Endometrial microvascular endothelial cells (primary cell): ENCODE results near the gene CHCHD6. TPM values are rescaled to one million over a fixed set of nuclear protein-coding genes. Genes with fewer than 3 reads are reported as not detected.
"Not testable (repeated sequence)": the region's sequence is repeated elsewhere in the genome, so short reads cannot be mapped to it uniquely, and the experiment has no call there.

Experiments
- in situ Hi-C: cut with HindIII; loops from 2 replicates; pipeline ENCODE4 v1.10.0; 2017; ENCODE audit warnings: low sequenced_read_pairs, low pct_unique_long_range_greater_than_20kb; ENCODE audit errors: inconsistent ontology term
- total RNA-seq: library from RNA; depleted of rRNA; stranded (reverse); fragments of >200 nt; gene quantifications from one replicate; pipeline ENCODE4 v1.2.3, GENCODE V29; 2015; ENCODE audit errors: inconsistent ontology term

Gene CHCHD6
- total RNA-seq, 1 donor from 2014 or later, result 18.3 TPM

- in situ Hi-C loops, result no loop called here
These were observed 80.2 kb downstream of the CHCHD6 start for GRCh38 chr3:126784254-126784653.

GRCh38 chr3:126791320-126791719, 87.3 kb downstream of the CHCHD6 start:
- in situ Hi-C loops, result not testable (repeated sequence)

GRCh38 chr3:126792998-126793397, 89.0 kb downstream of the CHCHD6 start:
- in situ Hi-C loops, result no loop called here

- in situ Hi-C loops, result no loop called here
These were observed 93.5 kb downstream of the CHCHD6 start for GRCh38 chr3:126797563-126797962.

GRCh38 chr3:126798521-126798920, 94.5 kb downstream of the CHCHD6 start:
- in situ Hi-C loops, result no loop called here

GRCh38 chr3:126799099-126799498, 95.1 kb downstream of the CHCHD6 start:
- in situ Hi-C loops, result no loop called here

- in situ Hi-C loops, result not testable (repeated sequence)
These were observed 97.3 kb downstream of the CHCHD6 start for GRCh38 chr3:126801312-126801711.

GRCh38 chr3:126807795-126808194, 103.8 kb downstream of the CHCHD6 start:
- in situ Hi-C loops, result no loop called here

- in situ Hi-C loops, result no loop called here
These were observed 107.5 kb downstream of the CHCHD6 start for GRCh38 chr3:126811530-126811929.

- in situ Hi-C loops, result no loop called here
These were observed 112.3 kb downstream of the CHCHD6 start for GRCh38 chr3:126816298-126816697.

GRCh38 chr3:126816986-126817777, 113.1 kb downstream of the CHCHD6 start:
- in situ Hi-C loops, result no loop called here

GRCh38 chr3:126817781-126818180, 113.7 kb downstream of the CHCHD6 start:
- in situ Hi-C loops, result no loop called here

- in situ Hi-C loops, result no loop called here
These were observed 114.5 kb downstream of the CHCHD6 start for GRCh38 chr3:126818400-126819095.

GRCh38 chr3:126826693-126827092, 122.7 kb downstream of the CHCHD6 start:
- in situ Hi-C loops, result no loop called here

GRCh38 chr3:126827121-126827520, 123.1 kb downstream of the CHCHD6 start:
- in situ Hi-C loops, result no loop called here

GRCh38 chr3:126828306-126828705, 124.3 kb downstream of the CHCHD6 start:
- in situ Hi-C loops, result no loop called here

- in situ Hi-C loops, result no loop called here
These were observed 128.9 kb downstream of the CHCHD6 start for GRCh38 chr3:126832933-126833332.

GRCh38 chr3:126834596-126835471, 130.8 kb downstream of the CHCHD6 start:
- in situ Hi-C loops, result no loop called here

GRCh38 chr3:126835472-126836219, 131.6 kb downstream of the CHCHD6 start:
- in situ Hi-C loops, result no loop called here
